GM23338 (cell line): Measurements from ENCODE around the gene PRPF31.

ENCODE experiments used
- CREB1 ChIP-seq: fragments of 250-450 bp; sonication (Bioruptor Pico); IDR thresholded peaks from 2 replicates; pipeline ENCODE4 v1.5.0; 2020; ENCODE audit warnings: low read depth, mild to moderate bottlenecking, moderate library complexity
- EZH2 ChIP-seq: fragments of 200-600 bp; sonication (generic); IDR thresholded peaks from one replicate; pipeline ENCODE4 v1.8.0; 2017; ENCODE audit warnings: antibody characterized with exemption, mild to moderate bottlenecking, low read depth; ENCODE audit not compliant: unreplicated experiment
- EZH2phosphoT487 ChIP-seq: fragments of 200-600 bp; sonication (generic); IDR thresholded peaks from one replicate; pipeline ENCODE4 v1.8.1; 2018; ENCODE audit warnings: antibody characterized with exemption; ENCODE audit not compliant: unreplicated experiment
- NANOG ChIP-seq: IDR thresholded peaks from 2 replicates; pipeline ENCODE4 v1.6.1; 2016; ENCODE audit warnings: antibody characterized with exemption, borderline replicate concordance
- POLR2AphosphoS5 ChIP-seq: IDR thresholded peaks from 2 replicates; pipeline ENCODE4 v1.6.1; 2016; ENCODE audit warnings: antibody characterized with exemption, low read depth
- ZNF114 ChIP-seq: fragments of 250-450 bp; sonication (Bioruptor Pico); IDR thresholded peaks from 2 replicates; pipeline ENCODE4 v1.5.0; 2020; ENCODE audit warnings: mild to moderate bottlenecking, moderate library complexity
- TF ChIP-seq, protein P1 (sequence below): fragments of 250-450 bp; sonication (Bioruptor Pico); IDR thresholded peaks from 2 replicates; pipeline ENCODE4 v1.5.0; 2020; ENCODE audit warnings: mild to moderate bottlenecking, moderate library complexity
- TF ChIP-seq, protein P2 (sequence below): IDR thresholded peaks from one replicate; pipeline ENCODE4 v1.6.1; 2018; ENCODE audit warnings: antibody characterized with exemption; ENCODE audit not compliant: unreplicated experiment
- TF ChIP-seq, protein P3 (sequence below), 2 experiments: fragments of 200-600 bp in 1 of 2; sonication (generic) in 1 of 2; conservative IDR thresholded peaks; 2 replicates each; pipeline versions ENCODE4 v1.5.1 to v1.6.1; 2016 to 2017; ENCODE audit warnings: antibody characterized with exemption in 2 of 2, low read depth in 2 of 2, mild to moderate bottlenecking in 2 of 2, moderate library complexity in 1 of 2
- TF ChIP-seq, protein P4 (sequence below): IDR thresholded peaks from 2 replicates; pipeline ENCODE4 v1.6.1; 2016; ENCODE audit warnings: antibody characterized with exemption

DNA sequence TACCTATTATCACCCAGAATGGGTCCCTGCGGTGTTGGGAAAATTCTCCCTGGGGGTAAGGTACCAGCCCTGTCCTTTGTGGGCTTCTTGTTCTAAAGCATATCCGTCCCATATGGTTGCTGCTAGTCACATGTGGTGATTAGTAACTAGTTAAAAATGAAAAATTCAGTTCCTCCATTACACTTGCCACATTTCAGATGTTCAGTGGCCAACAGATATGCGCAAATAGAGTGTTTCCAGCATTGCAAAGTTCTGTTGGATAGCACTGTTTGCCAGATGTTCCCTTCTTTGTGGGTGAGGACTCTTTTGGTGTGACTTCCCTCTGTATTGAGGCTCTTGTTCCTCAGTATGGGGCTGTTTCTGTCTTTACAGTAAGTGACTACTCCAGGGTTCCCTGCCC is 25.8 kb downstream of the PRPF31 start:
- TF ChIP-seq, protein P1, sequence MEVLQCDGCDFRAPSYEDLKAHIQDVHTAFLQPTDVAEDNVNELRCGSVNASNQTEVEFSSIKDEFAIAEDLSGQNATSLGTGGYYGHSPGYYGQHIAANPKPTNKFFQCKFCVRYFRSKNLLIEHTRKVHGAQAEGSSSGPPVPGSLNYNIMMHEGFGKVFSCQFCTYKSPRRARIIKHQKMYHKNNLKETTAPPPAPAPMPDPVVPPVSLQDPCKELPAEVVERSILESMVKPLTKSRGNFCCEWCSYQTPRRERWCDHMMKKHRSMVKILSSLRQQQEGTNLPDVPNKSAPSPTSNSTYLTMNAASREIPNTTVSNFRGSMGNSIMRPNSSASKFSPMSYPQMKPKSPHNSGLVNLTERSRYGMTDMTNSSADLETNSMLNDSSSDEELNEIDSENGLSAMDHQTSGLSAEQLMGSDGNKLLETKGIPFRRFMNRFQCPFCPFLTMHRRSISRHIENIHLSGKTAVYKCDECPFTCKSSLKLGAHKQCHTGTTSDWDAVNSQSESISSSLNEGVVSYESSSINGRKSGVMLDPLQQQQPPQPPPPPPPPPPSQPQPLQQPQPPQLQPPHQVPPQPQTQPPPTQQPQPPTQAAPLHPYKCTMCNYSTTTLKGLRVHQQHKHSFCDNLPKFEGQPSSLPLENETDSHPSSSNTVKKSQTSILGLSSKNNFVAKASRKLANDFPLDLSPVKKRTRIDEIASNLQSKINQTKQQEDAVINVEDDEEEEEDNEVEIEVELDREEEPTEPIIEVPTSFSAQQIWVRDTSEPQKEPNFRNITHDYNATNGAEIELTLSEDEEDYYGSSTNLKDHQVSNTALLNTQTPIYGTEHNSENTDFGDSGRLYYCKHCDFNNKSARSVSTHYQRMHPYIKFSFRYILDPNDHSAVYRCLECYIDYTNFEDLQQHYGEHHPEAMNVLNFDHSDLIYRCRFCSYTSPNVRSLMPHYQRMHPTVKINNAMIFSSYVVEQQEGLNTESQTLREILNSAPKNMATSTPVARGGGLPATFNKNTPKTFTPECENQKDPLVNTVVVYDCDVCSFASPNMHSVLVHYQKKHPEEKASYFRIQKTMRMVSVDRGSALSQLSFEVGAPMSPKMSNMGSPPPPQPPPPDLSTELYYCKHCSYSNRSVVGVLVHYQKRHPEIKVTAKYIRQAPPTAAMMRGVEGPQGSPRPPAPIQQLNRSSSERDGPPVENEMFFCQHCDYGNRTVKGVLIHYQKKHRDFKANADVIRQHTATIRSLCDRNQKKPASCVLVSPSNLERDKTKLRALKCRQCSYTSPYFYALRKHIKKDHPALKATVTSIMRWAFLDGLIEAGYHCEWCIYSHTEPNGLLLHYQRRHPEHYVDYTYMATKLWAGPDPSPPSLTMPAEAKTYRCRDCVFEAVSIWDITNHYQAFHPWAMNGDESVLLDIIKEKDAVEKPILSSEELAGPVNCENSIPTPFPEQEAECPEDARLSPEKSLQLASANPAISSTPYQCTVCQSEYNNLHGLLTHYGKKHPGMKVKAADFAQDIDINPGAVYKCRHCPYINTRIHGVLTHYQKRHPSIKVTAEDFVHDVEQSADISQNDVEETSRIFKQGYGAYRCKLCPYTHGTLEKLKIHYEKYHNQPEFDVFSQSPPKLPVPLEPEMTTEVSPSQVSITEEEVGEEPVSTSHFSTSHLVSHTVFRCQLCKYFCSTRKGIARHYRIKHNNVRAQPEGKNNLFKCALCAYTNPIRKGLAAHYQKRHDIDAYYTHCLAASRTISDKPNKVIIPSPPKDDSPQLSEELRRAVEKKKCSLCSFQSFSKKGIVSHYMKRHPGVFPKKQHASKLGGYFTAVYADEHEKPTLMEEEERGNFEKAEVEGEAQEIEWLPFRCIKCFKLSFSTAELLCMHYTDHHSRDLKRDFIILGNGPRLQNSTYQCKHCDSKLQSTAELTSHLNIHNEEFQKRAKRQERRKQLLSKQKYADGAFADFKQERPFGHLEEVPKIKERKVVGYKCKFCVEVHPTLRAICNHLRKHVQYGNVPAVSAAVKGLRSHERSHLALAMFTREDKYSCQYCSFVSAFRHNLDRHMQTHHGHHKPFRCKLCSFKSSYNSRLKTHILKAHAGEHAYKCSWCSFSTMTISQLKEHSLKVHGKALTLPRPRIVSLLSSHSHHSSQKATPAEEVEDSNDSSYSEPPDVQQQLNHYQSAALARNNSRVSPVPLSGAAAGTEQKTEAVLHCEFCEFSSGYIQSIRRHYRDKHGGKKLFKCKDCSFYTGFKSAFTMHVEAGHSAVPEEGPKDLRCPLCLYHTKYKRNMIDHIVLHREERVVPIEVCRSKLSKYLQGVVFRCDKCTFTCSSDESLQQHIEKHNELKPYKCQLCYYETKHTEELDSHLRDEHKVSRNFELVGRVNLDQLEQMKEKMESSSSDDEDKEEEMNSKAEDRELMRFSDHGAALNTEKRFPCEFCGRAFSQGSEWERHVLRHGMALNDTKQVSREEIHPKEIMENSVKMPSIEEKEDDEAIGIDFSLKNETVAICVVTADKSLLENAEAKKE (CRISPR knock-in tag) = no peak
- TF ChIP-seq, protein P2, sequence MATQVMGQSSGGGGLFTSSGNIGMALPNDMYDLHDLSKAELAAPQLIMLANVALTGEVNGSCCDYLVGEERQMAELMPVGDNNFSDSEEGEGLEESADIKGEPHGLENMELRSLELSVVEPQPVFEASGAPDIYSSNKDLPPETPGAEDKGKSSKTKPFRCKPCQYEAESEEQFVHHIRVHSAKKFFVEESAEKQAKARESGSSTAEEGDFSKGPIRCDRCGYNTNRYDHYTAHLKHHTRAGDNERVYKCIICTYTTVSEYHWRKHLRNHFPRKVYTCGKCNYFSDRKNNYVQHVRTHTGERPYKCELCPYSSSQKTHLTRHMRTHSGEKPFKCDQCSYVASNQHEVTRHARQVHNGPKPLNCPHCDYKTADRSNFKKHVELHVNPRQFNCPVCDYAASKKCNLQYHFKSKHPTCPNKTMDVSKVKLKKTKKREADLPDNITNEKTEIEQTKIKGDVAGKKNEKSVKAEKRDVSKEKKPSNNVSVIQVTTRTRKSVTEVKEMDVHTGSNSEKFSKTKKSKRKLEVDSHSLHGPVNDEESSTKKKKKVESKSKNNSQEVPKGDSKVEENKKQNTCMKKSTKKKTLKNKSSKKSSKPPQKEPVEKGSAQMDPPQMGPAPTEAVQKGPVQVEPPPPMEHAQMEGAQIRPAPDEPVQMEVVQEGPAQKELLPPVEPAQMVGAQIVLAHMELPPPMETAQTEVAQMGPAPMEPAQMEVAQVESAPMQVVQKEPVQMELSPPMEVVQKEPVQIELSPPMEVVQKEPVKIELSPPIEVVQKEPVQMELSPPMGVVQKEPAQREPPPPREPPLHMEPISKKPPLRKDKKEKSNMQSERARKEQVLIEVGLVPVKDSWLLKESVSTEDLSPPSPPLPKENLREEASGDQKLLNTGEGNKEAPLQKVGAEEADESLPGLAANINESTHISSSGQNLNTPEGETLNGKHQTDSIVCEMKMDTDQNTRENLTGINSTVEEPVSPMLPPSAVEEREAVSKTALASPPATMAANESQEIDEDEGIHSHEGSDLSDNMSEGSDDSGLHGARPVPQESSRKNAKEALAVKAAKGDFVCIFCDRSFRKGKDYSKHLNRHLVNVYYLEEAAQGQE = no peak
- TF ChIP-seq NANOG = no peak
- TF ChIP-seq, protein P3, sequence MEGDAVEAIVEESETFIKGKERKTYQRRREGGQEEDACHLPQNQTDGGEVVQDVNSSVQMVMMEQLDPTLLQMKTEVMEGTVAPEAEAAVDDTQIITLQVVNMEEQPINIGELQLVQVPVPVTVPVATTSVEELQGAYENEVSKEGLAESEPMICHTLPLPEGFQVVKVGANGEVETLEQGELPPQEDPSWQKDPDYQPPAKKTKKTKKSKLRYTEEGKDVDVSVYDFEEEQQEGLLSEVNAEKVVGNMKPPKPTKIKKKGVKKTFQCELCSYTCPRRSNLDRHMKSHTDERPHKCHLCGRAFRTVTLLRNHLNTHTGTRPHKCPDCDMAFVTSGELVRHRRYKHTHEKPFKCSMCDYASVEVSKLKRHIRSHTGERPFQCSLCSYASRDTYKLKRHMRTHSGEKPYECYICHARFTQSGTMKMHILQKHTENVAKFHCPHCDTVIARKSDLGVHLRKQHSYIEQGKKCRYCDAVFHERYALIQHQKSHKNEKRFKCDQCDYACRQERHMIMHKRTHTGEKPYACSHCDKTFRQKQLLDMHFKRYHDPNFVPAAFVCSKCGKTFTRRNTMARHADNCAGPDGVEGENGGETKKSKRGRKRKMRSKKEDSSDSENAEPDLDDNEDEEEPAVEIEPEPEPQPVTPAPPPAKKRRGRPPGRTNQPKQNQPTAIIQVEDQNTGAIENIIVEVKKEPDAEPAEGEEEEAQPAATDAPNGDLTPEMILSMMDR (conservative IDR thresholded peaks at IDR 0.05; ENCODE audit: low read depth in 2 of 2) = no peak
- TF ChIP-seq EZH2phosphoT487 = no peak
- no peak for TF ChIP-seq EZH2
- no peak for TF ChIP-seq CREB1 (CRISPR knock-in tag)
- TF ChIP-seq POLR2AphosphoS5 = no peak
- TF ChIP-seq, protein P4, sequence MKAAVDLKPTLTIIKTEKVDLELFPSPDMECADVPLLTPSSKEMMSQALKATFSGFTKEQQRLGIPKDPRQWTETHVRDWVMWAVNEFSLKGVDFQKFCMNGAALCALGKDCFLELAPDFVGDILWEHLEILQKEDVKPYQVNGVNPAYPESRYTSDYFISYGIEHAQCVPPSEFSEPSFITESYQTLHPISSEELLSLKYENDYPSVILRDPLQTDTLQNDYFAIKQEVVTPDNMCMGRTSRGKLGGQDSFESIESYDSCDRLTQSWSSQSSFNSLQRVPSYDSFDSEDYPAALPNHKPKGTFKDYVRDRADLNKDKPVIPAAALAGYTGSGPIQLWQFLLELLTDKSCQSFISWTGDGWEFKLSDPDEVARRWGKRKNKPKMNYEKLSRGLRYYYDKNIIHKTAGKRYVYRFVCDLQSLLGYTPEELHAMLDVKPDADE = no peak
- no peak for TF ChIP-seq ZNF114 (CRISPR knock-in tag)
